Right lobe of liver (tissue), 4 donors: ENCODE measurements around the gene NCKAP5.

Source experiments
- CTCF ChIP-seq, 4 donors: fragments of 200-600 bp in 3 of 4; fragments of 450-650 bp in 1 of 4; IDR thresholded peaks; one replicate each; pipeline versions ENCODE4 v1.5.1 to v1.8.0; 2016 to 2022; ENCODE audit warnings: antibody characterized with exemption in 4 of 4, mild to moderate bottlenecking in 2 of 4
- POLR2A ChIP-seq: fragments of 450-650 bp; IDR thresholded peaks from one replicate; pipeline ENCODE4 v1.6.1; 2017; ENCODE audit warnings: antibody characterized with exemption, mild to moderate bottlenecking
- donor health status: DM: no; HTN: no; CAD: no.
- donor health status: DM: no; HTN: no; CAD: no.
- donor health status: DM: no; HTN: yes; CAD: no.

DNA sequence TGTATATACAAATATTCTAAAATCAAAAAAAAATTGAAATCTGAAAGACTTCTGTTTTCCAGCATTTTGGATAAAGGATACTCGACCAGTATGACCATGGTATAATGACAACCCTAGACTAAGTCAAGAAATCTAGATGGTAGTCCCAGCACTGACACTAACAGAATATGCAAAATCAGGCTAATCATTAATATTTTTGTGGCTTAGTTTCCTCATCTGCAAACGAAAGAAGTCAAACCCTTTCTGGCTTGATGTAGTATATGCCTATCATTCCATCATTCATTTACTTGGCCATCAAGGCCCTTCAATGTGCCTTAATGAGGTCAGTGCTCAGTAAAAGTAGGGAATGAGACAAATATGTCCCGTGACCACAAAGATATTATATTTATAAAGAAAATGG, 83.5 kb downstream of the NCKAP5 start:
- TF ChIP-seq CTCF (IDR thresholded peaks at IDR 0.05): no peak
- no peak for TF ChIP-seq POLR2A
